Vagina (tissue), 2 donors: Measurements from ENCODE around the gene XAB2. TPM values are rescaled to one million over a fixed set of nuclear protein-coding genes. Genes with fewer than 3 reads are reported as not detected.
"Not testable (repeated sequence)": the region's sequence is repeated elsewhere in the genome, so short reads cannot be mapped to it uniquely, and the experiment has no call there.

ENCODE experiments used
- DNase-seq, 2 donors: peaks; one replicate each; pipeline ENCODE4 v3.0.0-alpha.2; 2017; ENCODE audit errors: extremely low spot score in 2 of 2
- H3K27ac ChIP-seq: fragments of 200-600 bp; sonication (generic); one replicate; pipeline ENCODE4 v1.5.1; 2019
- H3K27me3 ChIP-seq: fragments of 200-600 bp; sonication (generic); one replicate; pipeline ENCODE4 v1.5.1; 2019
- H3K36me3 ChIP-seq, 2 donors: fragments of 200-600 bp; sonication (generic); one replicate each; pipeline ENCODE4 v1.5.1; 2017 to 2019
- H3K4me1 ChIP-seq: fragments of 200-600 bp; sonication (generic); one replicate; pipeline ENCODE4 v1.5.1; 2019
- H3K4me3 ChIP-seq, 2 donors: fragments of 200-600 bp; sonication (generic); 1 replicate in 1 of 2; 2 replicates in 1 of 2; pipeline ENCODE4 v1.5.1; 2016 to 2019
- H3K9me3 ChIP-seq: fragments of 200-600 bp; sonication (generic); one replicate; pipeline ENCODE4 v1.5.1; 2019
- POLR2A ChIP-seq, 2 donors: fragments of 450-650 bp; IDR thresholded peaks; one replicate each; pipeline ENCODE4 v1.6.1; 2017; ENCODE audit warnings: antibody characterized with exemption in 2 of 2, mild to moderate bottlenecking in 2 of 2, moderate library complexity in 2 of 2
- POLR2AphosphoS5 ChIP-seq, 2 donors: sonication (generic); formaldehyde crosslinking; IDR thresholded peaks; one replicate each; pipeline ENCODE4 v1.9.0; 2017; ENCODE audit warnings: antibody characterized with exemption in 2 of 2, mild to moderate bottlenecking in 2 of 2, low read depth in 1 of 2; ENCODE audit not compliant: insufficient read depth in 1 of 2
- intact Hi-C: fragments of 100-400 bp; cut with DNase I; formaldehyde crosslinking; loops from one replicate; pipeline ENCODE4 v1.15.1; 2023
- total RNA-seq: library from RNA; depleted of rRNA; stranded (reverse); fragments of >200 nt; gene quantifications from one replicate; pipeline ENCODE4 v1.2.3, GENCODE V29; 2016
- TF ChIP-seq, protein P1 (sequence below), 3 experiments: fragments of 450-650 bp in 2 of 3; fragments of 200-600 bp in 1 of 3; sonication (generic) in 1 of 3; IDR thresholded peaks; one replicate each; pipeline ENCODE4 v1.5.1; 2017 to 2019; ENCODE audit warnings: antibody characterized with exemption in 3 of 3, mild to moderate bottlenecking in 2 of 3, moderate library complexity in 2 of 3

The XAB2 gene
- total RNA-seq, 1 donor from 2014 or later = 44.0 TPM

DNA sequence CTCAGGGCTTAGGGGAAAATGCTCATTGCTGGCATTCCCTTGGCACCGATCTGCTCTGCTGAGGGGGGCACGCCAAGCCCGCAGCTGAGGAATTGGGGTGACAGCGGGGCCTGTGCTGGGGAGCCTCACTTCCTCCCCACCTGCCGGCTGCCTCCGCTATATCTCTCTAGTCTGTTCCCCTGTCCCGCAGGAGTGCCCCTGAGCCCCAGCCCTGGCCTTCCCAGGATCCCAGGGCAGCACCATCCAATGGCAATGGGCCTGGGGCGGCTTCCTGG lies 17.0 kb upstream of the XAB2 start:
- TF ChIP-seq POLR2AphosphoS5 (IDR thresholded peaks at IDR 0.05; ENCODE audit: insufficient read depth in 1 of 2, low read depth in 1 of 2) = no peak
- TF ChIP-seq, protein P1, sequence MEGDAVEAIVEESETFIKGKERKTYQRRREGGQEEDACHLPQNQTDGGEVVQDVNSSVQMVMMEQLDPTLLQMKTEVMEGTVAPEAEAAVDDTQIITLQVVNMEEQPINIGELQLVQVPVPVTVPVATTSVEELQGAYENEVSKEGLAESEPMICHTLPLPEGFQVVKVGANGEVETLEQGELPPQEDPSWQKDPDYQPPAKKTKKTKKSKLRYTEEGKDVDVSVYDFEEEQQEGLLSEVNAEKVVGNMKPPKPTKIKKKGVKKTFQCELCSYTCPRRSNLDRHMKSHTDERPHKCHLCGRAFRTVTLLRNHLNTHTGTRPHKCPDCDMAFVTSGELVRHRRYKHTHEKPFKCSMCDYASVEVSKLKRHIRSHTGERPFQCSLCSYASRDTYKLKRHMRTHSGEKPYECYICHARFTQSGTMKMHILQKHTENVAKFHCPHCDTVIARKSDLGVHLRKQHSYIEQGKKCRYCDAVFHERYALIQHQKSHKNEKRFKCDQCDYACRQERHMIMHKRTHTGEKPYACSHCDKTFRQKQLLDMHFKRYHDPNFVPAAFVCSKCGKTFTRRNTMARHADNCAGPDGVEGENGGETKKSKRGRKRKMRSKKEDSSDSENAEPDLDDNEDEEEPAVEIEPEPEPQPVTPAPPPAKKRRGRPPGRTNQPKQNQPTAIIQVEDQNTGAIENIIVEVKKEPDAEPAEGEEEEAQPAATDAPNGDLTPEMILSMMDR (IDR thresholded peaks at IDR 0.05) = no peak
- TF ChIP-seq POLR2A (IDR thresholded peaks at IDR 0.05) = no peak
- no peak overlapping the region for H3K4me3 ChIP-seq
- no peaks in the 10 kb centered on the region for H3K27me3 ChIP-seq
- intact Hi-C loops = no loop called here
- H3K36me3 ChIP-seq = no peaks in the 10 kb centered on the region
- no peaks in the 10 kb centered on the region for H3K4me1 ChIP-seq
- no peak for DNase-seq
- no peaks in the 10 kb centered on the region for H3K9me3 ChIP-seq
- H3K27ac ChIP-seq = no peak overlapping the region

DNA sequence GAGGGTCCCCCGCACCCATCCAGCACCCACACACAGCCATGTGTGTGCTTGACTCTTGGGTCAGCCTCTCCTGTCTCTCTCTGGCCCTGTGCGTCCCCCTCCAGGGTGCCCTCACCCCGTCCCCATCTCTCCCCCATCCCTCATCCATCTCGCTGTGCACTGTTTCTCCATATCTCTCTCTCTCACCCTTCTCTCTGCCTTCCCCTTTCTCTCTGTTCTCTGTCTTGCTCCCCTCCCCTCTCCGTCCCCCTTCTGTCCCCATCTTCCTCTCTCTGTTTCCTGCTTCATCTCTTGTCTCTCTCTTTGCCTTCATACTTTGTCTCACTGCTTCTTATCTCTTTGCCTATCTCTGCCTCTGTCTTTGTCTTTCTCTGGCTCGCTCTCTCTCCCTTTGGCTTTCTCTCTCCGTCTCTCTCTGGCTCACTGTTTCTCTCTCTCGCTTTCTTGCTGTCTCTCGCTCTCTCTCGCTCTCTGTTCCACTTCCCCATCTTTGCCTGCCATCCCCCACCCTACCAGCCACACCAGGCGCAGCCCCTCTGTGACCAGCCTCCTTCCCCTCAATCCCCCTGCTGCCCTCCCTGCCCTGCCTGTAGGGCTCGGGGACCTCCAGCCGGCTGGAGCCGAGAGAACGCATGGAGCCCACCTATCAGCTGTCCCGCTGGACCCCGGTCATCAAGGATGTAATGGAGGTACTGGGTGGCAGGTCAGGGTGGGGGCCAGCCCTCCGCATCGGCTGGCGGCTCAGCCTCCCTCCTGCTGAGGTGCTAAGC lies 16.5 kb upstream of the XAB2 start:
- no peaks in the 10 kb centered on the region for H3K27me3 ChIP-seq
- intact Hi-C loops = no loop called here
- no peaks in the 10 kb centered on the region for H3K36me3 ChIP-seq

DNA sequence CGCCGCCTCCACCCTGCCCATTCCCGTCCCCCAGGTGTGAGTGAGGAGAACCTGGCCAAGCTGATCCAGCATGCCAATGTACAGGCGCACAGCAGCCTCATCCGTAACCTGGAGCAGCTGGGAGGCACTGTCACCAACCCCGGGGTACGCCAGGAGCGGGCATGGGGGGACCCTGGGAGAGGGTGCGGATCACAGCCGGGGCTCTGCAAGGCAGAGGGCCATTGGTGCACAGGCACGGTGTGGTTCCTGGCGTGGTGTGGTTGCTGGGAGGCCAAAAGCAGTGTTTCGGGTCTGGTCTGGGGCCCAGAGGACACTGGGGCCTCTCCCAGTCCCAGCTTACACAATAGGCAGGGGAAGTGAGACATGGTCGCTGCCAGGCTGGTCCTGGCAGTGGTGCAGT lies 15.8 kb upstream of the XAB2 start:
- Histone ChIP-seq H3K9me3 (no peaks in the 10 kb centered on the region), H3K4me1 (no peaks in the 10 kb centered on the region), H3K4me3 (no peak overlapping the region), H3K27me3 (no peaks in the 10 kb centered on the region), H3K27ac (no peak overlapping the region), H3K36me3 (no peaks in the 10 kb centered on the region)
- no peak for DNase-seq
- intact Hi-C loops = no loop called here
- no peak for TF ChIP-seq POLR2A (IDR thresholded peaks at IDR 0.05)

More for the DNA sequence above, 16.5 kb upstream of the XAB2 start:
- H3K4me3 ChIP-seq = no peak overlapping the region
- TF ChIP-seq, protein P1 (IDR thresholded peaks at IDR 0.05) = no peak
- TF ChIP-seq POLR2AphosphoS5 (IDR thresholded peaks at IDR 0.05; ENCODE audit: insufficient read depth in 1 of 2, low read depth in 1 of 2) (no peak), POLR2A (IDR thresholded peaks at IDR 0.05) (no peak)
- DNase-seq = no peak
- H3K9me3 ChIP-seq = no peaks in the 10 kb centered on the region
- no peak overlapping the region for H3K27ac ChIP-seq
- H3K4me1 ChIP-seq = no peaks in the 10 kb centered on the region

DNA sequence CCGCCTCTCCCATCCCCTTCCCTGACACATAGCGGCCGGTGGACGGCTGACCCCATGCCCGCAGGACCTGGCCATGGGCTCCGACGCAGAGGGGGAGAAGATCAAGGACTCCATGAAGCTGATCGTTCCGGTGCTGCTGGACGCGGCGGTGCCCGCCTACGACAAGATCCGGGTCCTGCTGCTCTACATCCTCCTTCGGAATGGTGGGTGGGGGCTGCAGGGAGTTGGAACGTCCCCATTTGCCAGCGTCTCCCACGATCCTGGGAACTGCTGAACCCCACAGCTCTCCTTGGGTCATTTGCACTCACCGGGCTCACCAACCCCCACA lies 15.2 kb upstream of the XAB2 start:
- no peak for TF ChIP-seq POLR2A (IDR thresholded peaks at IDR 0.05)
- no peak for TF ChIP-seq POLR2AphosphoS5 (IDR thresholded peaks at IDR 0.05; ENCODE audit: insufficient read depth in 1 of 2, low read depth in 1 of 2)
- TF ChIP-seq, protein P1 (IDR thresholded peaks at IDR 0.05) = no peak
- Histone ChIP-seq H3K4me1 (no peaks in the 10 kb centered on the region), H3K9me3 (no peaks in the 10 kb centered on the region), H3K36me3 (no peaks in the 10 kb centered on the region), H3K4me3 (no peak overlapping the region), H3K27ac (no peak overlapping the region), H3K27me3 (no peaks in the 10 kb centered on the region)
- no peak for DNase-seq
- intact Hi-C loops = no loop called here

DNA sequence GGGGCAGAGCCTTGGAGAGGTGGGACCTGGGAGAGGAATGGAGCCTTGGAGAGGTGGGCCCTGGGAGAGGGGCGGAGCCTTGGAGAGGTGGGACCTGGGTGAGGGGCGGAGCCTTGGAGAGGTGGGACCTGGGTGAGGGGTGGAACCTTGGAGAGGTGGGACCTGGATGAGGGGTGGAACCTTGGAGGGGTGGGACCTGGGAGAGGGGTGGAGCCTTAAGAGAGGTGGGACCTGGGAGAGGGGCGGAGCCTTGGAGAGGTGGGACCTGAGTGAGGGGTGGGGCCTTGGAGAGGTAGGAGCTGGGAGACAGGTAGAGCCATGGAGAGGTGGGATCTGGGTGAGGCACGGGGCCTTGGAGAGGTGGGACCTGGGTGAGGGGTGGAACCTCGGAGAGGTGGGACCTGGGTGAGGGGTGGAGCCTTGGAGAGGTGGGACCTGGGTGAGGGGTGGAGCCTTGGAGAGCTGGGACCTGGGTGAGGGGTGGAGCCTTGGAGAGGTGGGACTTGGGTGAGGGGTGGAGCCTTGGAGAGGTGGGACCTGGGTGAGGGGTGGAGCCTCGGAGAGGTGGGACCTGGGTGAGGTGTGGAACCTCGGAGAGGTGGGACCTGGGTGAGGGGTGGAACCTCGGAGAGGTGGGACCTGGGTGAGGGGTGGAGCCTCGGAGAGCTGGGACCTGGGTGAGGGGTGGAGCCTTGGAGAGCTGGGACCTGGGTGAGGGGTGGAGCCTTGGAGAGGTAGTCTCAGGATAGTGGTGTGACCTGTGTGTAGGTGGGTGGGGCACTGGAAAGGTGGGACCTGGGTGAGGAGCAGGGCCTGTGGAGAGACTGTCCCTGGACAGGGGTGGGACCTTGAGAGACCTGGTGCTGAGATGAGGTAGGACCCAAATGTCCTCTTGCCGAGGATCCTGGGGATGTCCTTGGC lies 14.5 kb upstream of the XAB2 start:
- H3K36me3 ChIP-seq, H3K4me1 ChIP-seq, H3K27me3 ChIP-seq, intact Hi-C loops, DNase-seq, H3K9me3 ChIP-seq, H3K27ac ChIP-seq, H3K4me3 ChIP-seq: not testable (repeated sequence)

DNA sequence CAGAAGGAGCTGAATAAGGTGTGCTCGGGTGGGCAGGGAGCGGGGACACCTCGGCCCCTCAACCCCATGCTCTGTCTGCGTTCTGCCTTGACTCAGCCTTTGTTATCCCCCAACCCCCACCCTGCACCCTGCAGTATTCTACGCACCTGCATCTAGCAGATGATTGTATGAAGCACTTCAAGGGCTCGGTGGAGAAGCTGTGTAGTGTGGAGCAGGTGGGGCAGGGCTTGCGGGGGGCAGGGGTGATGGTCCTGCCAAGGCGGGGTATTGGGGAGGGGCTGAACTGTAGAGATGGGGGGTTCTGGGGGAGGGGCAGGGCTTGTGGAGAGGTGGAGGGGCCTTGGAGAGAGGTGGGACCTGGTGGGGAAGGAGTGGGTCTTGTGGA lies 13.7 kb upstream of the XAB2 start:
- Histone ChIP-seq H3K27me3 (peaks cover under 1% of the 10 kb centered on the region), H3K9me3 (no peaks in the 10 kb centered on the region)
- TF ChIP-seq, protein P1 (IDR thresholded peaks at IDR 0.05) = no peak
- TF ChIP-seq POLR2AphosphoS5 (IDR thresholded peaks at IDR 0.05; ENCODE audit: insufficient read depth in 1 of 2, low read depth in 1 of 2) (no peak), POLR2A (IDR thresholded peaks at IDR 0.05) (no peak)

More for the DNA sequence above, 13.7 kb upstream of the XAB2 start:
- intact Hi-C loops = no loop called here
- Histone ChIP-seq H3K27ac (no peak overlapping the region), H3K4me1 (no peaks in the 10 kb centered on the region), H3K4me3 (no peak overlapping the region), H3K36me3 (no peaks in the 10 kb centered on the region)
- no peak for DNase-seq
